HG03558 (cell line): Measurements from ENCODE around the gene MAS1.
"Not testable (repeated sequence)": the region's sequence is repeated elsewhere in the genome, so short reads cannot be mapped to it uniquely, and the experiment has no call there.

ENCODE experiments used
- ATAC-seq: cut with Tn5 transposase; IDR thresholded peaks from one replicate; pipeline ENCODE4 v1.9.1; 2021; ENCODE audit warnings: moderate number of reproducible peaks; ENCODE audit not compliant: unreplicated experiment; ENCODE audit errors: extremely low read depth

Gene MAS1

GRCh38 chr6:159890792-159891191, at the start of gene MAS1:
Gene MAS1, plus strand, starts transcription at chr6:159890988. Its CDS starts 15,968 bp downstream, at chr6:159906956.
- no peak for ATAC-seq

- no peak for ATAC-seq
These were observed 48.8 kb upstream of the MAS1 start for GRCh38 chr6:159842035-159842434.

GRCh38 chr6:159844737-159845645, 45.8 kb upstream of the MAS1 start:
- no peak for ATAC-seq

GRCh38 chr6:159848552-159848951, 42.2 kb upstream of the MAS1 start:
- not testable (repeated sequence) for ATAC-seq

GRCh38 chr6:159849851-159850250, 40.9 kb upstream of the MAS1 start:
- ATAC-seq, result not testable (repeated sequence)

GRCh38 chr6:159852877-159853276, 37.9 kb upstream of the MAS1 start:
- ATAC-seq, result no peak

GRCh38 chr6:159853754-159854153, 37.0 kb upstream of the MAS1 start:
- no peak for ATAC-seq

GRCh38 chr6:159854959-159855358, 35.8 kb upstream of the MAS1 start:
- no peak for ATAC-seq

- no peak for ATAC-seq
These were observed 32.5 kb upstream of the MAS1 start for GRCh38 chr6:159858259-159858658.

GRCh38 chr6:159860482-159860881, 30.3 kb upstream of the MAS1 start:
- ATAC-seq, result no peak

- no peak for ATAC-seq
These were observed 28.7 kb upstream of the MAS1 start for GRCh38 chr6:159862103-159862502.

- not testable (repeated sequence) for ATAC-seq
These were observed 27.4 kb upstream of the MAS1 start for GRCh38 chr6:159863341-159863740.

- no peak for ATAC-seq
These were observed 25.4 kb upstream of the MAS1 start for GRCh38 chr6:159865226-159865920.

- no peak for ATAC-seq
These were observed 24.2 kb upstream of the MAS1 start for GRCh38 chr6:159866286-159867247.

- no peak for ATAC-seq
These were observed 19.5 kb upstream of the MAS1 start for GRCh38 chr6:159871241-159871640.

- no peak for ATAC-seq
These were observed 18.9 kb upstream of the MAS1 start for GRCh38 chr6:159871906-159872305.

GRCh38 chr6:159874435-159874834, 16.4 kb upstream of the MAS1 start:
- no peak for ATAC-seq

GRCh38 chr6:159875194-159875593, 15.6 kb upstream of the MAS1 start:
- ATAC-seq, result no peak

- ATAC-seq, result no peak
These were observed 14.5 kb upstream of the MAS1 start for GRCh38 chr6:159876242-159876641.

GRCh38 chr6:159877256-159877808, 13.5 kb upstream of the MAS1 start:
- ATAC-seq, result no peak
